NOMO-1 treated with dmso at 0.1 percent for 144 hours (cell line): ENCODE data around the gene NUP93.
"Not testable (repeated sequence)": the region's sequence is repeated elsewhere in the genome, so short reads cannot be mapped to it uniquely, and the experiment has no call there.

ENCODE experiments used
- DNase-seq: peaks from one replicate; lab custom pipeline; 2025; ENCODE audit not compliant: unreplicated experiment; lab: John Stamatoyannopoulos, UW

NUP93 gene

GRCh38 chr16:56866955-56867830, 137.3 kb downstream of the NUP93 start:
- DNase-seq, result no peak

GRCh38 chr16:56868175-56868574, 138.2 kb downstream of the NUP93 start:
- no peak for DNase-seq

- DNase-seq, result not testable (repeated sequence)
These were observed 138.8 kb downstream of the NUP93 start for GRCh38 chr16:56868766-56869165.

GRCh38 chr16:56869513-56870275, 139.8 kb downstream of the NUP93 start:
- no peak for DNase-seq

- no peak for DNase-seq
These were observed 140.5 kb downstream of the NUP93 start for GRCh38 chr16:56870276-56870888.

- DNase-seq, result no peak
These were observed 141.3 kb downstream of the NUP93 start for GRCh38 chr16:56871172-56871593.

GRCh38 chr16:56872863-56873391, 143.0 kb downstream of the NUP93 start:
- DNase-seq, result no peak

GRCh38 chr16:56874800-56875199, 144.9 kb downstream of the NUP93 start:
- DNase-seq, result no peak

GRCh38 chr16:56876048-56876447, 146.1 kb downstream of the NUP93 start:
- no peak for DNase-seq

- no peak for DNase-seq
These were observed 147.7 kb downstream of the NUP93 start for GRCh38 chr16:56877486-56878182.

- DNase-seq, result no peak
These were observed 148.4 kb downstream of the NUP93 start for GRCh38 chr16:56878282-56878854.

GRCh38 chr16:56879276-56879675, 149.3 kb downstream of the NUP93 start:
- no peak for DNase-seq

GRCh38 chr16:56880176-56880575, 150.2 kb downstream of the NUP93 start:
- no peak for DNase-seq

GRCh38 chr16:56880685-56881084, 150.8 kb downstream of the NUP93 start:
- no peak for DNase-seq

GRCh38 chr16:56882077-56882800, 152.3 kb downstream of the NUP93 start:
- DNase-seq, result no peak

- DNase-seq, result no peak
These were observed 153.7 kb downstream of the NUP93 start for GRCh38 chr16:56883586-56883985.

GRCh38 chr16:56884026-56884582, 154.2 kb downstream of the NUP93 start:
- no peak for DNase-seq

- not testable (repeated sequence) for DNase-seq
These were observed 155.0 kb downstream of the NUP93 start for GRCh38 chr16:56884929-56885328.

GRCh38 chr16:56885446-56886162, 155.7 kb downstream of the NUP93 start:
- no peak for DNase-seq
